ENCODE measurements around the gene CDK4.

Gene CDK4

GRCh38 chr12:57717846-57718640, 34.1 kb downstream of the CDK4 start:
- H2AFZ ChIP-seq (ENCODE audit: low read length): no peak overlapping the region
- H3K9me3 ChIP-seq (ENCODE audit: low read length): no peaks in the 10 kb centered on the region
- H3K4me1 ChIP-seq (ENCODE audit: insufficient read depth, low read length, severe bottlenecking): peaks cover 7% of the 10 kb centered on the region
- no peaks in the 10 kb centered on the region for H3K9me2 ChIP-seq (ENCODE audit: low read depth, low read length)
- H3K27me3 ChIP-seq (ENCODE audit: insufficient read depth, low read length): no peaks in the 10 kb centered on the region
- H3K4me3 ChIP-seq (ENCODE audit: low read depth, low read length, poor library complexity, severe bottlenecking): no peak overlapping the region
- peaks cover 71% of the 10 kb centered on the region for H3K36me3 ChIP-seq (ENCODE audit: insufficient read depth, low read length)
- H4K20me1 ChIP-seq (ENCODE audit: insufficient read depth, low read length): no peaks in the 10 kb centered on the region
- H3K9ac ChIP-seq (ENCODE audit: low read length): no peak overlapping the region
- no peak overlapping the region for H3K4me2 ChIP-seq (ENCODE audit: low read length)
- TF ChIP-seq EZH2 (IDR thresholded peaks at IDR 0.05; ENCODE audit: borderline replicate concordance, low read length): no peak
- TF ChIP-seq, protein P1, sequence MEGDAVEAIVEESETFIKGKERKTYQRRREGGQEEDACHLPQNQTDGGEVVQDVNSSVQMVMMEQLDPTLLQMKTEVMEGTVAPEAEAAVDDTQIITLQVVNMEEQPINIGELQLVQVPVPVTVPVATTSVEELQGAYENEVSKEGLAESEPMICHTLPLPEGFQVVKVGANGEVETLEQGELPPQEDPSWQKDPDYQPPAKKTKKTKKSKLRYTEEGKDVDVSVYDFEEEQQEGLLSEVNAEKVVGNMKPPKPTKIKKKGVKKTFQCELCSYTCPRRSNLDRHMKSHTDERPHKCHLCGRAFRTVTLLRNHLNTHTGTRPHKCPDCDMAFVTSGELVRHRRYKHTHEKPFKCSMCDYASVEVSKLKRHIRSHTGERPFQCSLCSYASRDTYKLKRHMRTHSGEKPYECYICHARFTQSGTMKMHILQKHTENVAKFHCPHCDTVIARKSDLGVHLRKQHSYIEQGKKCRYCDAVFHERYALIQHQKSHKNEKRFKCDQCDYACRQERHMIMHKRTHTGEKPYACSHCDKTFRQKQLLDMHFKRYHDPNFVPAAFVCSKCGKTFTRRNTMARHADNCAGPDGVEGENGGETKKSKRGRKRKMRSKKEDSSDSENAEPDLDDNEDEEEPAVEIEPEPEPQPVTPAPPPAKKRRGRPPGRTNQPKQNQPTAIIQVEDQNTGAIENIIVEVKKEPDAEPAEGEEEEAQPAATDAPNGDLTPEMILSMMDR (IDR thresholded peaks at IDR 0.05; ENCODE audit: low read length): no peak
- no peaks in the 10 kb centered on the region for H3K79me2 ChIP-seq (ENCODE audit: insufficient read depth, low read length)
- no peaks in the 10 kb centered on the region for H3F3A ChIP-seq (ENCODE audit: insufficient read depth, low read length)
- H3K27ac ChIP-seq (ENCODE audit: low read depth, low read length, poor library complexity, severe bottlenecking): no peak overlapping the region

- TF ChIP-seq, protein P1 (IDR thresholded peaks at IDR 0.05; ENCODE audit: low read length): no peak
- no peak for TF ChIP-seq EZH2 (IDR thresholded peaks at IDR 0.05; ENCODE audit: borderline replicate concordance, low read length)
- Histone ChIP-seq H3K27me3 (ENCODE audit: insufficient read depth, low read length) (no peaks in the 10 kb centered on the region), H3K4me1 (ENCODE audit: insufficient read depth, low read length, severe bottlenecking) (peaks cover 7% of the 10 kb centered on the region), H3K9me3 (ENCODE audit: low read length) (no peaks in the 10 kb centered on the region), H4K20me1 (ENCODE audit: insufficient read depth, low read length) (no peaks in the 10 kb centered on the region), H3K79me2 (ENCODE audit: insufficient read depth, low read length) (no peaks in the 10 kb centered on the region), H3F3A (ENCODE audit: insufficient read depth, low read length) (no peaks in the 10 kb centered on the region), H3K4me2 (ENCODE audit: low read length) (no peak overlapping the region), H3K27ac (ENCODE audit: low read depth, low read length, poor library complexity, severe bottlenecking) (no peak overlapping the region), H3K4me3 (ENCODE audit: low read depth, low read length, poor library complexity, severe bottlenecking) (no peak overlapping the region), H3K9me2 (ENCODE audit: low read depth, low read length) (no peaks in the 10 kb centered on the region), H3K36me3 (ENCODE audit: insufficient read depth, low read length) (peaks cover 80% of the 10 kb centered on the region), H2AFZ (ENCODE audit: low read length) (no peak overlapping the region), H3K9ac (ENCODE audit: low read length) (no peak overlapping the region)
Observed at GRCh38 chr12:57717131-57717530, 35.0 kb downstream of the CDK4 start.

DNA sequence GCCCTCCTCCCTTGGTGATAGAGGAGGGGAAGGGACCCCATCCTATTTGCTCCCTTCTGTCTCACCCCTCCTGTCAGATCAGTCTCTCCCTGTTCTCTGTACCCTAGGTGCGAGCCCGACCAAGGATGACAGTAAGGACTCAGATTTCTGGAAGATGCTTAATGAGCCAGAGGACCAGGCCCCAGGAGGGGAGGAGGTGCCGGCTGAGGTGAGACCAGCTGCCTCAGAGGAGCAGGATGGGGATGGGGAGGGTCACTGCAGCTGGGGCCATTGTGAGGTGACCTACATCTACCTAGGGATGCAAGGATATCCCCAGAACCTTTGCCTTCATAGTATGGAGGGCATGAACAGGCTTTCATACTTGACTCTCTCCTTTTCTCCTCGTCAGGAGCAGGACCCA, 35.8 kb downstream of the CDK4 start:
- H3K9me2 ChIP-seq (ENCODE audit: low read depth, low read length): no peaks in the 10 kb centered on the region
- peaks cover 82% of the 10 kb centered on the region for H3K36me3 ChIP-seq (ENCODE audit: insufficient read depth, low read length)
- TF ChIP-seq, protein P1 (IDR thresholded peaks at IDR 0.05; ENCODE audit: low read length): no peak
- no peak for TF ChIP-seq EZH2 (IDR thresholded peaks at IDR 0.05; ENCODE audit: borderline replicate concordance, low read length)

More for the DNA sequence above, 35.8 kb downstream of the CDK4 start:
- Histone ChIP-seq H3K27me3 (ENCODE audit: insufficient read depth, low read length) (no peaks in the 10 kb centered on the region), H3K9me3 (ENCODE audit: low read length) (no peaks in the 10 kb centered on the region), H3K4me3 (ENCODE audit: low read depth, low read length, poor library complexity, severe bottlenecking) (no peak overlapping the region), H3F3A (ENCODE audit: insufficient read depth, low read length) (no peaks in the 10 kb centered on the region), H4K20me1 (ENCODE audit: insufficient read depth, low read length) (no peaks in the 10 kb centered on the region), H3K27ac (ENCODE audit: low read depth, low read length, poor library complexity, severe bottlenecking) (peak overlapping the region; percentile 72), H3K4me1 (ENCODE audit: insufficient read depth, low read length, severe bottlenecking) (peaks cover 7% of the 10 kb centered on the region), H3K79me2 (ENCODE audit: insufficient read depth, low read length) (no peaks in the 10 kb centered on the region), H3K9ac (ENCODE audit: low read length) (no peak overlapping the region), H2AFZ (ENCODE audit: low read length) (no peak overlapping the region), H3K4me2 (ENCODE audit: low read length) (no peak overlapping the region)
